ENCODE results near the gene ZNF468.
A peak's percentile ranks its signal among the peaks of the same experiment; 100 is the strongest.
"Not testable (repeated sequence)": the region's sequence is repeated elsewhere in the genome, so short reads cannot be mapped to it uniquely, and the experiment has no call there.

ZNF468 gene

DNA sequence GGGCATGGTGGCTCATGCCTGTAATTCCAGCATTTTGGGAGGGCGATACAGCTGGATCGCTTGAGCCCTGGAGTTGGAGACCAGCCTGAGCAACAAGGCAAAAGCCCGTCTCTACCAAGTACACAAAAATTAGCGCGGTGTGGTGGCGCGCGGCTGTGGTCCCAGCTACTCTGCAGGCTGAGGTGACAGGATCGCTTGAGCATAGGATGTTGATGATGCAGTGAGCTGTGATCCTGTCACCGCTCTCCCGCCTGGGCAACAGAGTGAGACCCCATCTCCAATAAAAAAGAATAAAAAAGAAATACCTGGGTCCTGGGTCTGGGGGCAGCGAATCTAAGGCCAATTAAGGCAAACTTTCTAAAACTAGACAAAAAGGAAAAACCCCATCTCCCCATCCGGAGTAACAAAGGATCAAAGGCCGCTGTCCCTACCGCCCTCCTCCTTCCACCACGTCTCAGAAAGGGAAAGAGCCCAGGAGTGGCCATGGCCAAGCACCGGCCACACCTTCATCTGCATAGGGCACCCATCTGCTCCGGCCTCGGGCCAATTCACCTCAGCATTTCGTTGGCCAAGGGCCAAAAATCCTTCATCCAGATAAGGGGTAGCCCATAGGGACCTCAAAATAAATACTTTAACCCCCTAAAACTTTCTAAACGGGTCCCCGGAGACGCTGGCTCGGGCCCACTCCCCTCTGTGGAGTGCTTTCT is 39.2 kb upstream of the ZNF468 start:
- H3K27ac ChIP-seq: peak overlapping the region; percentile 83
- no peaks in the 10 kb centered on the region for H3K9me3 ChIP-seq (ENCODE audit: severe bottlenecking)
- DNase-seq: peak; percentile 36
- H3K27me3 ChIP-seq (ENCODE audit: insufficient read depth, low read depth, severe bottlenecking): no peaks in the 10 kb centered on the region
- H3K36me3 ChIP-seq: peaks cover 16% of the 10 kb centered on the region
- peak overlapping the region; percentile 98 for H3K4me3 ChIP-seq (ENCODE audit: low read depth, low read length)
- TF ChIP-seq CTCF (IDR thresholded peaks at IDR 0.05; ENCODE audit: low read depth, low read length): no peak

- Histone ChIP-seq H3K9me3 (ENCODE audit: severe bottlenecking) (no peaks in the 10 kb centered on the region), H3K27me3 (ENCODE audit: insufficient read depth, low read depth, severe bottlenecking) (no peaks in the 10 kb centered on the region), H3K4me3 (ENCODE audit: low read depth, low read length) (no peak overlapping the region), H3K36me3 (peaks cover 21% of the 10 kb centered on the region), H3K27ac (no peak overlapping the region)
- no peak for DNase-seq
- TF ChIP-seq CTCF (IDR thresholded peaks at IDR 0.05; ENCODE audit: low read depth, low read length): no peak
Measured at GRCh38 chr19:52891336-52891735, 33.9 kb upstream of the ZNF468 start.

DNA sequence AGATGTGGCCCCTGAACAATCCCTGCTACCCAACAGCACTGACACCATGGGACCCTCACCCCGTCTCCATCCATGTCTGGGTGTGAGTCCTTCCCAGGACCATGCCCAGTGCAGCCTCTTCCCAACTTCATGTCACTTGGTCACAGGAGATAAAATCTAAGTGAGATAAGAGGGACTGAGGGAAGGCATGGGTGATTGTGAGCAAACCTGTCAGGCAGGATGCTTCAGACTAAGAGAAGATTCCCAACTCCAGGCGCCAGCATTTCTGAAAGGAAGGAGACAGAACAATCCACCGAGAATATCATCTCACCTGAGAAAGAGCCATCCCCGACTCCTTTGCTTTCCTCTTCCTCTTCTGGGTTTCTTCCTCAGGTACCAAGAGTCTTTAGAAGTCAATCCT is 32.5 kb upstream of the ZNF468 start:
- Histone ChIP-seq H3K4me3 (ENCODE audit: low read depth, low read length) (no peak overlapping the region), H3K27me3 (ENCODE audit: insufficient read depth, low read depth, severe bottlenecking) (no peaks in the 10 kb centered on the region), H3K9me3 (ENCODE audit: severe bottlenecking) (no peaks in the 10 kb centered on the region), H3K27ac (no peak overlapping the region), H3K36me3 (peaks cover 29% of the 10 kb centered on the region)
- DNase-seq: no peak
- TF ChIP-seq CTCF (IDR thresholded peaks at IDR 0.05; ENCODE audit: low read depth, low read length): no peak

DNA sequence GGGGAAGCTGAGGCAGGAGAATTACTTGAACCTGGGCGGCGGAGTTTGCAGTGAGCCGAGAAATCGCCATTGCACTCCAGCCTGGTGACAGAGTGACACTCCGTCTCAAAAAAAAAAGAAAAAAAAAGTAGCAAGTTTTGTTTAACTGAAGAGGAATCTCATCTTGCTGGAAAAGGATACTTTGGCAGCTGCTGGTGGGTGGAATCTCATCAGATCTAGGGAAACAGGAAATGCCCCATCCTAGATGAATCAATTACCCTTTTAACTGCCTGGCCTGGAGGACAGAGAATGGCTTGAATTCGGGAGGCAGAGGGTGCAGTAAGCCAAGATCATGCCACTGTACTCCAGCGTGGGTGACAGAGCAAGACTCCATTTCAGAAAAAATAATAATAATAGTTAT is 31.7 kb upstream of the ZNF468 start:
- Histone ChIP-seq H3K27ac (no peak overlapping the region), H3K9me3 (ENCODE audit: severe bottlenecking) (no peaks in the 10 kb centered on the region), H3K36me3 (peaks cover 35% of the 10 kb centered on the region), H3K27me3 (ENCODE audit: insufficient read depth, low read depth, severe bottlenecking) (no peaks in the 10 kb centered on the region), H3K4me3 (ENCODE audit: low read depth, low read length) (no peak overlapping the region)
- no peak for DNase-seq
- no peak for TF ChIP-seq CTCF (IDR thresholded peaks at IDR 0.05; ENCODE audit: low read depth, low read length)

DNA sequence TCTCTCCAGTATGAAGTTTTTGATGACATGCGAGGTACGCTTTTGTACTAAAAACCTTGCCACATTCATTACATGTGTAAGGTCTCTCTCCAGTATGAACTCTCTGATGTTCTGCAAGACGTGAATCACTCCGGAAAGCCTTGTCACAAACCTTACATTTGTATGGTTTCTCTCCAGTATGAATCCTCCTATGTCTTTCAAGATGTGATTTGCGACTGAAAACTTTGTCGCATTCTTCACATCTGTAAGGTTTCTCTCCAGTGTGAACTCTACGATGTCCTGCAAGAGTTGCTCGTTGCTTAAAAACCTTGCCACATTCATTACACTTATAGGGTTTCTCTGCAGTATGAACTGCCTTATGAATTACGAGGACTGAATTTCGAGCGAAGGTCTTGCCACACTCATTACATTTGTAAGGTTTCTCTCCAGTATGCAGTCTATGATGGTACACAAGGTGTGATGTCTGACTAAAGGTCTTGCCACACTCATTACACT is 23.5 kb upstream of the ZNF468 start:
- Histone ChIP-seq H3K27me3 (ENCODE audit: insufficient read depth, low read depth, severe bottlenecking) (no peaks in the 10 kb centered on the region), H3K4me3 (ENCODE audit: low read depth, low read length) (no peak overlapping the region), H3K27ac (no peak overlapping the region), H3K9me3 (ENCODE audit: severe bottlenecking) (peaks cover 12% of the 10 kb centered on the region), H3K36me3 (peaks cover 74% of the 10 kb centered on the region)
- no peak for DNase-seq
- no peak for TF ChIP-seq CTCF (IDR thresholded peaks at IDR 0.05; ENCODE audit: low read depth, low read length)

DNA sequence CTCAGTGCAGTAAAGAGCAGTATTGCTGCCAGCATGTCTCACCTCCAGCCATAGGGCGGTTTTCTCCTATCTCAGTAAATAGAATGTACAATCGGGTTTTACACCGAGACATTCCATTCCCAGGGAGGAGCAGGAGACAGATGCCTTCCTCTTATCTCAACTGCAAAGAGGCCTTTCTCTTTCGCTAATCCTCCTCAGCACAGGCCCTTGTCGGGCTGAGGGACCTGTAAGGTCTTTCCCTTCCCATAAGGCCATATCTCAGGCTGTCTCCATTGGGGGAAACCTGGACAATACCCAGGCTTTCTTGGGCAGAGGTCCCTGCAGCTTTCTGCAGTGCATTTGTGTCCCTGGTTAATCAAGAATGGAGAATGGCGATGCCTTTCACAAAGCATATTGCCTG is 15.6 kb upstream of the ZNF468 start:
- not testable (repeated sequence) for H3K27me3 ChIP-seq (ENCODE audit: insufficient read depth, low read depth, severe bottlenecking); H3K4me3 ChIP-seq (ENCODE audit: low read depth, low read length); H3K27ac ChIP-seq; H3K9me3 ChIP-seq (ENCODE audit: severe bottlenecking); H3K36me3 ChIP-seq
- peak; percentile 39 for DNase-seq

Data from WERI-Rb-1 (cell line).